Caki2 (cell line): Measurements from ENCODE around the gene PDXP. TPM values are rescaled to one million over a fixed set of nuclear protein-coding genes. Genes with fewer than 3 reads are reported as not detected.
"Not testable (repeated sequence)": the region's sequence is repeated elsewhere in the genome, so short reads cannot be mapped to it uniquely, and the experiment has no call there.

Source experiments
- DNase-seq: peaks from one replicate; pipeline ENCODE4 v3.0.0-alpha.2; 2015; ENCODE audit warnings: low read depth
- in situ Hi-C: cut with HindIII; loops from 2 replicates; pipeline ENCODE4 v1.10.0; 2016; ENCODE audit warnings: low sequenced_read_pairs, low pct_unique_long_range_greater_than_20kb, mixed read lengths
- total RNA-seq: library from RNA; depleted of rRNA; stranded (reverse); fragments of >200 nt; shearing (Covaris generic); gene quantifications from 2 replicates; pipeline ENCODE4 v1.2.3, GENCODE V29; 2014; ENCODE audit warnings: low replicate concordance

Gene PDXP
- total RNA-seq, 1 experiment from 2014 or later, result 75.8 TPM

DNA sequence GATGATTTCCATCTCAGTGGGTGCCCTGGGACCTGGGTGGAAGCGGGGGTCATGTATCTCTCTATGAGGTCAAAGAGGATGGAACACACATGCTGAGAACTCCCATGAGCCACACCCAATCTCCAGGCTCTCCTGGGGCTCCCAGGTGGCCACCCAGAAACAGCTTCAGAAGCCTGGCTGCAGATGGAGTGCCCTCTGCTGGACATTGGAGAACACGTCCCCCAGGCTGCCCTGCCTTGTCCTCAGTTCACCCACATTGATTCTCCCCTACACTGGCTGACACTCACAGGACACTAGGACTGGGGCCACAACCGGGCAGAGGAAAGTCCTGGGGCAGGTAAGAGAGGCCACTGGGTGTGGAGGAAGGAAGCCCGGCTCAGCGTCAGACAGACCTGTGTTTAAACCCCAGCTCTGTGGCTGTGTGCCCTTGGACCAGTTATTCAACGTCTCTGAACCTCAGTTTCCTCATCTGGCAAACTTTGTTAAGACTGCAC lies 23.1 kb downstream of the PDXP start:
- peak; percentile 58 for DNase-seq
- in situ Hi-C loops, result no loop called here

DNA sequence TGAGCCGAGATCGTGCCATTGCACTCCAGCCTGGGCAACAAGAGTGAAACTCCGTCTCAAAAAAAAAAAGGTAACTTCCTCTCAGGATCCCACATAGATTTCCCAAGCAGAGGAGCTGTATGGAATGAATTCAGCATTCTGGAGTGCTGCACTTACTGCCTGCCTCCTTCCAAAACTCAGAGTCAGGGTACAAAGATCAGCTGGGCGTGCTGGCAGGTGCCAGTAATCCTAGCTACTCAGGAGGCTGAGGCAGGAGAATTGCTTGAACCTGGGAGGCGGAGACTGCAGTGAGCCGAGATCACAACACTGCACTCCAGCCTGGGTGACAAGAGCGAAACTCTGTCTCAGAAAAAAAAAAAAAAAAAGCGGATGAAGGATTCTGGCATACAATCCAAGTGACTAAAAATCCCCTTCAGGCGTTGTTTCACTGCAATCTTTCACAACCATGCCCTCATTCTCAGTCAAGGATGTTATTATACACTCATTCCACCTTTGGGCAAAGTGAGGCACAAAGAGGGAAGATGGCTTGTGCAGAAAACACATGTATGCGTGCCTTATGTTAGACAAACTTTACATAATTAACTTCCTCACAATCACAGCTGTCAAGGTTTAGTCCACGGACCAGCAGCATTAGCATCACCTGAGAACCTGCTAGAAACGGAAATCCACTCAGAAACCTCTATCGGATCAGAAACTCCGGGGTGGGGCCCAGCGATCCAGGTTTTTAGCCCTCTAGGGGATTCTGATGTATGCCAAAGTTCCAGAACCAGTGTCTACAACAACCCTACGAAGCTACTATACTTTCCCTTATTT lies 26.5 kb downstream of the PDXP start:
- no peak for DNase-seq
- in situ Hi-C loops, result no loop called here

DNA sequence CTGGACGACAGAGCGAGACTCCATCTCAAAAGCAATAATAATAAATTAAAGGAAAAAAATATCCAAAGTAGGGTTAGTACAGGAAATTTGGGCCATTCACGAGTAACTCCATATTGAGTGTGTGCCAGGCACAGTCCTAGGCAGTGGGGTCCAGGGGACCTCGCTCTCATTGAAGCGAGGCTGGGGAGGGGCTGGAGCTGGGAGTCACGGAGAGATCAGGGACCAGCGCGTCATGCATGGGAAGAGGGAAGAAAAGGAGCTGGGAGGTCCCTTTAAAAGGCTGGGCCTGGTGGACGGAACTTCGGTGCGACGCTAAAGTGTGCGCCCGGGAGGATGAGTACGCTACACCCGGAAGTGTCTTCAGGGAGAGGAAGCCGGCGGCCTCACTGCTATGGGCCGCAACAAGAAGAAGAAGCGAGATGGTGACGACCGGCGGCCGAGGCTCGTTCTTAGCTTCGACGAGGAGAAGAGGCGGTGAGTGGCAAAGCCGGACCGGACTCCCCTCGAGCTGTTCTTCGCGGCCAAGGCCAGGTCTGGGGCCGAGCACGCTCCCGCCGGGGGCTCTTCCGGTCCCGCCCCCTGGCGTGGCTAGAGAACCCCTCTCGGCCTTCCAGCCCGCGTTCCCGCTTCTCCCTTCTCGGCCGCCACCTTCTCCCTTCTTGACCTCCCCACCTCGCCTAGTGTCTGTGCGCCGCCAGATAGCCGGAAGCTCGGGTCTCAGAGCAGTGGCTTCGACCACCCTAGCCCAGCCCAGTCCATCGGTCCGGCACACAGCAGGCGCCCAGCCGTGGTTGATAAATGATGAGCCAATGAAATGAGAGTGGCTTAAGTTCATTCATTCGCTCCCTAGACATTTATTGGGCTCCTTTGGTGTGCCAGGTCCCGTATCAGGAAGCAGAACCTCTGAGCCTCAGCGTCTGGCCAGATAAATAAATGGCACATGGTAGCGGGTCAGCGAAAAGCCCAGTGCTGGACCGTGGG lies 27.8 kb downstream of the PDXP start, which contains the start of gene NOL12:
NOL12 (plus strand) TSS at position 342 of the 981 bp plus-strand sequence; CDS start at position 392, 50 bp downstream.
- peak; percentile 94 for DNase-seq
- in situ Hi-C loops, result no loop called here

DNA sequence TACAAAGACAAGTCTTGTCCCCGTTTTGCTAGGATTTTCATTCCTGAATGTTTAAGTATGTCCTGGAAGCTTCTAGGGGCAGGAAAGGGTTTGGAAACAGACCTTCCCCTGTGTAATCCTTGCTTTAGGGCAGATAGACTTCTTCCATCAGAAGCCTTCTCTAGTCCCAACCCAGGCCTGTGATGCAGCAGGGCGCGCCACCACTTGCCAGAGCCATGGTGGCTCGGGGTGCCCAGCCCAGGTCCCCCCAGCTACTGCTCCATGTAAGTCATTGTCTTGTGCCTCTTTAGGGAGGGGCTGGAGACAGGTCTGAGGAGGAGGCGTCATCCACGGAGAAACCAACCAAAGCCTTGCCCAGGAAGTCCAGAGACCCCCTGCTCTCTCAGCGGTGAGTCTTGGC lies 31.9 kb downstream of the PDXP start:
- in situ Hi-C loops, result no loop called here
- no peak for DNase-seq

DNA sequence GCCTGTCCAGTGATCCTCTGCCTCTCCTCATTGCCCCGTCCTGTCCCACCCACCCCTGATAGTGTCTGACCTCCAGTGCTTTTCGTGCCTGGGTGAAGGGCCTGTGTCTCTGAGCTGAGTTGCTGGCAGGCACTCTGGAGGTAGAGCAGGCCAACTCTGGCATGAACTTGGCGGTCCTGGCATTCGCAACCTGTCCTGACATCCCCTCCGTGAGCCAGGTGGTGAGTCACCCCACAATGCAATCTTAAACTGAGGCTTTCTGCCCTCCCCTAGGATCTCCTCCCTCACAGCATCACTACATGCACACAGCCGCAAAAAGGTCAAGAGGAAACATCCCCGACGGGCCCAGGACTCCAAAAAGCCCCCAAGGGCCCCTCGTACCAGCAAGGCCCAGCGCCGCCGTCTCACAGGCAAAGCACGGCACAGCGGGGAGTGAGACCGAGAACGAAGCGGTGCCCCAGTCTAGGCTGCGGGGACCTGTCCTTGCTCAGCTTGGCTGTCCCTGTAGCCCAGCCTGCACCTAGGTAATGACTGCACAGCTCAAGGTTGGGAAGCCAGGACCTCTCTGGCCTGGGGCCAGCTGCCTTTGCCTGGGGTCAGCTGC lies 32.5 kb downstream of the PDXP start:
- in situ Hi-C loops, result no loop called here

DNA sequence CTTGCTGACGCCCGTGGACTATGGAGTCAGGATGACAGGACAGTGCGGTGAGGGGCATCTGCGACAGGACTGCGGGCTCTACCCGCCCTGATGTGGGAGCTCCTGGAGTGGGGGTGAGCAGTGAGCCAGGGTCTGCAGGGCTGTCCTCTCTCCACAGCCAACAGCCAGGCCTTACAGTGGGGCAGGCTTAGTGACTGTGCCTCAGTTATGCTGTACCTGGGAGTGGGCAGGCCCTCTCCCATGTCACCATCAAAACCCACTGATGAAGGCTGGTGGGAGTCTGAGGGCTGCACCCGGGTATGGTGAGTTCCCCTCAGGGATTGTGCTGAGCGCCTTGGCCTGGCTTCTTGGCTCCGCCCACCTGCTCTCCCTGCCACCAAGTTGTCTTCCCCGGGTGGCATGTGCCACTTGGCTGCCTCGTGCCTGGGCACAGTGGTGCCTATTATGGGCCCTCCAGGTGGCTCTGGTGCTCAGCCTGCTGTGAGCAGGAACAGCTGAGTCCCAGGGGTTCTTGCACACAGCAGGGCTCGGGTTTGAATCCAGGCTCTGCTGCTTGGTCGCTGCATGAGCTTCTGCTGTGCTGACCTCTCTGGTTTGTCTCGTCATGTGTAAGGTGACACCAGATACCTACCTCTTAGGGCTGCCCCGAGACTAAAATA lies 34.2 kb downstream of the PDXP start:
- in situ Hi-C loops, result no loop called here
- no peak for DNase-seq

More for the DNA sequence above, 32.5 kb downstream of the PDXP start:
- no peak for DNase-seq

DNA sequence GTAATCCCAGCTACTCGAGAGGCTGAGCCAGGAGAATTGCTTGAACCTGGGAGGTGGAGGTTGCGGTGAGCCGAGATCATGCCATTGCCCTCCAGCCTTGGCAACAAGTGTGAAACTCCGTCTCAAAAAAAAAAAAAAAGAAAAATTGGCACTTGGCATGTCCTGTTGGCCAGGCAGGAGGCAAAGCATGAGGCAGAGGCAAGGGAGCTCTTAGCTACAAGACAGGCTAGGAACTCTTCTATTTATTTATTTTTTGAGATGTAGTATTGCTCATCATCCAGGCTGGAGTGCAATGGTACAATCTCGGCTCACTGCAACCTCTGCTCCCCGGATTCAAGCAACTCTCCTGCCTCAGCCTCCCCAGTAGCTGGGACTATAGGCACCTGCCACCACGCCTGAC lies 35.6 kb downstream of the PDXP start:
- DNase-seq, in situ Hi-C loops: not testable (repeated sequence)

DNA sequence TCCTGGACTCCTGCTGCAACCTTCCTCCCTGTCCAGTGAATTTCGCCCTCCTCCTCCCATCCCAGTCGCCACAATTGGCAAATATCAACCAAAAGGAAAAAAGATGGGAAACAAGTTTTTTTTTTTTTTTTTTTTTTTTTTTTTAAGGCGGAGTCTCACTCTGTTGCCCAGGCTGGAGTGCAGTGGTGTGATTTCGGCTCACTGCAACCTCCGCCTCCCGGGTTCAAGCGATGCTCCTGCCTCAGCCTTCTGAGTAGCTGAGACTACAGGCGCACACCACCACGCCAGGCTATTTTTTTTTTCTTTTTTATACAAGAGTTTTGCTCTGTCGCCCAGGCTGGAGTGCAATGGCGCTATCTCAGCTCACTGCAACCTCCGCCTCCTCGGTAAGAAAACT lies 37.7 kb downstream of the PDXP start:
- DNase-seq, in situ Hi-C loops: not testable (repeated sequence)

DNA sequence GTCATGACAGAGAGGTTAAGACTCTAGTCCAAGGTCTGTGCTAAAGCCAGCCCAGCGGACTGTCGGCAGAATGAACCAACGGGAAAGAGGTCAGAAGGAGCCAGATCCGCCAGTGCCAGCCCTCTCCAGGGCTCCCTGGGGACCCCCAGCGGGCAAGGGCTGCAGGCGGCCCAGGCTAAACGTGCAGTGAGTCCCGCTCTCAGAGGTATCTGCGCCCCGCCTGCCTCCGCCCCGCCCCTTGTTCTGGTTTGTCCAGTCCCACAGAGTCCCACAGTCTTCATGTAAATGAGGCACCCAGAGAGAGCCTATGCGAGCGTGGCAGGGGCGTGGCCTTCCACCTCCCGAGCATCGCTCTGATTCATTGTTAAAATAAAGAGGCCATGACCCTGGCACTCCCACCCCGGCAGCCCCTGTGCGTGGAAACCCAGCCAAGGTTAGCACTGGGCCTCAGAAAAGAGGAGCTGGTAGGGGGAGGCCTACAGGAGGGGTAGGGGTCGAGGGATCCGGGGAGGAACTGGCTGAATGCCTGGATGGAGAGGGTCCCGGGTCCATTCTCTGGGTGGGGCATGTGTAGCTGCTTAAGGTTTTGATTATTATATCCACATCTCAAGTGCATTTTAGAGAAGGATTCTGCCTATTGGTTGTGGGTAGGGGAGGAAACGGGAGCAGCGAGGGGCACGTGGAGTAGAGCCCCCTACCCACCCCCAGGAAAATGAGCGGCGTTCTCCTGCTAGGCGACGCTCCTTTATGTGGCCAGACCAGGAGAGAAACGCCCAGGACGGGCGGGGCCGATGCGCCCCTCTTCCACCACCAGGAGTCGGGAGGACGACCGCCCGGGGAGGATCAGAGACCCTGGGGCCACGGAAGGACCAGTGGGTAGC lies 38.4 kb downstream of the PDXP start, which contains the start of gene TRIOBP:
TRIOBP (plus strand) TSS at position 392 of the 881 bp plus-strand sequence. CDS start 4,318 bp downstream, outside the sequence.
- in situ Hi-C loops, result no loop called here
- DNase-seq, result peak; percentile 99

DNA sequence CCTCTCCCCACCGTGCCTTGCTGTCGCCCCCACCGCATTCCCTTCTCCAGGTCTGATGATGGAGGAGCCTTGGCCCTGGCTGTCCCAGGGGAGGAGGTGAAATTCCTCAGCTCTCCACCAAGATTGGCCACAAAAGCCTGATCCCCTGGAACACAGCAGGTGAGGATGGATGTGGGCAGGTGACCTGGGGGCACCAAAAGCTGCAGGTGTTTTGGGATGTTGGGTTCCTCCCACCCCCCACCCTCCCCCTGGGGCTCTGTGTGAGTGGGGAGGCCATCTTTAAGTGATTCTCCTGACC lies 39.0 kb downstream of the PDXP start:
- peak; percentile 32 for DNase-seq
- in situ Hi-C loops, result no loop called here

DNA sequence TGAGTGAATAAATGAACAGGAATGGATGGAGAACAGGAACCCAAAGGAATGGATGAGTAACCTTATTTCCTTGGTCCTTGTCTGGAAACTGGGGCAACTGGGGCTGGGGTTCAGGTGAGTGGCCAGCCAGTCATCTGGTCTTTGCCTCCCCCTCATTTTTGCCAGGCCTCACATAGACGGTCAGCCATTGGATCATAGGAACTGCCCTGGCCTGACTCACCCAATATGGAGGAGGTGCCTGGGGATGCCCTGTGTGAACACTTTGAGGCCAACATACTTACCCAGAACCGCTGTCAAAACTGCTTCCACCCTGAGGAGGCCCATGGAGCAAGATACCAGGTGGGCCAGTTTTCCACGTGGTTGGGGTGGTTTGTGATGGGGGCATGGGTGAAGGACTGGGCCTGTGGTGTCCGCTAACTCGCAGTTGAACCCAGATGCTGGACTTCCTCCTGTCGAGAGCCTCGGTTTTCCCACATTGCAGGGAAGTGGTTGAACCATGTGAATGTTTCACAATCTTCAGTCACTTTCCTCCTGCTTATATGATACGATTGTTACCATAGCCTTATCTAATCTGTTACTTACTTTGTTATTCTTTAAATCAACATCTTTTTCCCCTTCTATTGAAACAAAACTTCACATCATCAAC lies 42.7 kb downstream of the PDXP start:
- DNase-seq, result no peak
- in situ Hi-C loops, result no loop called here

DNA sequence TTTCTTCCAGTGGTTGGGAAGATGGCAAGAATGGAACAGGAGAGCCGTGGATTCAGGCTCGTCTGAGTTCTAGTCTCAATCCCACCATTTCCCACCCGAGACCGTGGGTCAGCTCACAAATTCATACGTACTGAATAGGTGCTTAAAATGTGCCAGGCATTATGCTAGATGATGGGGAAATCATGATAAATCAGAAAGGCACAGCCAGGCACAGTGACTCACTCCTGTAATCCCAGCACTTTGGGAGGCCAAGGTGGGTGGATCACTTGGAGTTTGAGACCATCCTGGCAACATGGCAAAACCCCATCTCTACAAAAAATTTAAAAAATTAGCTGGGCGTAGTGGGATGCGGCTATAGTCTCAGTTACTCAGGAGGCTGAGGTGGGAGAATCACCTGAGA lies 45.4 kb downstream of the PDXP start:
- in situ Hi-C loops, result no loop called here
- DNase-seq, result no peak

DNA sequence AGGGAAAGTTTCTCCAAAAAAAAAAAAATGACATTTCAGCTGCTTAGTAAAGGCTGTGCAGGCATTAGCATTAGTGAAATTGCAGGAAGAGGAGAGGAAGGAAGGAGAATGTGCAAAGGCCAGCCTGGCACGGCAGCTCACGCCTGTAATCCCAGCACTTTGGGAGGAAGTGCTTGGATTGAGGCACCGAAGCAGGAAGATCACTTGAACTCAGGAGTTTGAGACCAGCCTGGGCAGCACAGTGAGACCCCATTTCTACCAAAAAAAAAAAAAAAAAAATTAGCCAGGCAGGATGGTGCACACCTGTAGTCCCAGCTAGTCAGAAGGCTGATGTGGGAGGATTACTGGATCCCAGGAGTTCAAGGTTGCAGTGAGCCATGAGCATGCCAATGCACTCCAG lies 46.1 kb downstream of the PDXP start:
- no peak for DNase-seq
- in situ Hi-C loops, result no loop called here

DNA sequence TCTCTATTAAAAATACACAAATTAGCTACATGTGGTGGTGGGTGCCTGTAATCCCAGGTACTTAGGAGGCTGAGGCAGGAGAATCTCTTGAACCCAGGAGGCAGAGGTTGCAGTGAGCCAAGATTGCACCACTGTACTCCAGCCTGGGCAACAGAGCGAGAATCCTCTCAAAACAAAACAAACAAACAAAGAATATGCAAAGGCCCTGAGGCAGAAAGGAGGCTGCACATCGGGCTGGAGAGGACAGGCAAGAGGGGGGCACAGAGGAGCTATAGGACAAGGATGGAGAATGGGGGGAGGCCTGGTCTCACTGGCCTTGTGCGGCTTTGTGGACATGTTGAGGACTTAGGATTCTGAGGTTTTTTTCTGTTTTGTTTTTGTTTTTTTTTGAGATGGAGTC lies 46.7 kb downstream of the PDXP start:
- no peak for DNase-seq
- in situ Hi-C loops, result no loop called here

DNA sequence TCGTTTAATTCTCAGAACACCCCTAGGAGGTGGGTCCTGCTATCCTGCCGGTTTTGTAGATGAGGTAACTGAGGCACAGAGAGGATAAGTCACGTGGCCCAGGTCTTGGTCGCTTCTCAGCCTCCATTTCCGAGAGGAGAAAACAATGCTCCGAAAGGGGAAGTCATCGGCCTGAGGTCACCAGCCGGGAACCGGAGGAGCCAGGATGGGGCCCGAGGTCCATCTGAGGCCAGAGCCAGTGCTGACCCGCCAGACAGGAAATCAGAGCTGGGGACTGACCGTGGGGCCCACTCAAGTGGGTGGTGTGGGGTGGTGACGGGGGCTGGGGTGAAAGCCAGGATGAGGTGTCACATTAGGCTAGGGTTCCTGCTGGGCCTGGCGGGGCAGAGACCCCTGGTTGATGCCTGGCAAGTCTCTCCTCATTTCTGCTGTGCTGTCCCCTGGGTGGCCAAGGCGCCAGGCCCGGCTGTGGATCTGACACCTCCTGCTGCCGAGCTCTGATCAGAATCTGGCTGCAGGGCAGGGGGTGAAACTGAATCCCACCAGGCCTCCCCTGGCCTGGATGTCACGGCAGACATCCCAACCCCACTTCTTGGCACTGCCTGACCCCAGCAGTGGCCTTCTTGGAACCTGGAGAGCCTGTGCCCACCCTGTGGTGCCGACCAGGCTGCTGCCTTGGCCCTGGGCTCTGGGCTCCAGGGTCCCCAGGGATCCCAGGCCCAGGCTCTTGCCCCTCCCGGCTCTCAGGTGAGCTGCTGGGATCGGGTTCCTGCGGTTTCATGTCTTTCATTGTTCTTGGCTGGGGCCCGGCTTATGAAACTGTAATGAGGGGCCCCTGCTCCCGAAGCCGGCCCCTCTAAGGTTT lies 50.3 kb downstream of the PDXP start:
- DNase-seq, result no peak
- in situ Hi-C loops, result no loop called here

DNA sequence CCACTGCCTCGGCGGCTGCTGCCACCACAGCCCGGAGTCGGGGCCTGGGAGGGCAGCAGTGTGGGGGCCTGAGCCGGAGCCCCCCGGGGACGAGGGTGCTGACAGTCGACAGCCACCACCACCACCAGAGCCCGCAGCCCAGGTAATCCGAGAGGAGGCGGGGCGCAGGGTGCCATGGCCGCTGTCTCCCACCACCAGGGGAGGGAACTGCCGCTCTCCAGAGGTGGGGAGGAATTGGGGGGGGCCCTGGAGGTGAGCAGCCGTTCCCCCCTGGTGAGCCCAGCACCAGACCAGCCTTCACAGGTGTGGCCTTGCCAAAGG lies 50.9 kb downstream of the PDXP start:
- no peak for DNase-seq
- in situ Hi-C loops, result no loop called here
